GM10266 (cell line): ENCODE results near the gene NME7.
"Not testable (repeated sequence)": the region's sequence is repeated elsewhere in the genome, so short reads cannot be mapped to it uniquely, and the experiment has no call there.

Experiments used
- DNase-seq: peaks from one replicate; pipeline ENCODE4 v3.0.0; 2012; ENCODE audit errors: extremely low spot score
- TF ChIP-seq, protein P1 (sequence below): IDR thresholded peaks from 2 replicates; pipeline ENCODE4 v1.5.1; 2012; ENCODE audit warnings: mild to moderate bottlenecking, low read depth; ENCODE audit not compliant: control insufficient read depth, insufficient read depth; ENCODE audit errors: missing control alignments

NME7 gene

DNA sequence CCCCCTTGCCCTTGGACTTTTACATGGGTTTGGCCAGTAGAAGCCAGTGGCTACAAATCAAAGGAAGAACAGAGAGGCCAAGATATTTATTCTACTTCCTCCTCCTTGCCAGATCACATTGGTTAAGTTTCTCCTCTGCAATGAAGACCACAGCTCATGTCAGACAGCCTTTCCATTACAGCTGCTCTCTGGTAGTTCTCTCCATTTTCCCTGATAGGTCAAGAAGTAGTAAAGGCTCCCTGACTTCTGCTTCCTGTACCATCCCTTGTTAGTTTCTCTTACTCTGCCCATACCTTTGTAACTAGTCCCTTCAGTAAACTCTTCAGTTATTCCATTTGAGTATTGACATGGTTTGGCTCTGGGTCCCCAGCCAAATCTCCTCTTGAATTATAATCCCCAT lies 27.8 kb downstream of the NME7 start:
- no peak for DNase-seq
- TF ChIP-seq, protein P1, sequence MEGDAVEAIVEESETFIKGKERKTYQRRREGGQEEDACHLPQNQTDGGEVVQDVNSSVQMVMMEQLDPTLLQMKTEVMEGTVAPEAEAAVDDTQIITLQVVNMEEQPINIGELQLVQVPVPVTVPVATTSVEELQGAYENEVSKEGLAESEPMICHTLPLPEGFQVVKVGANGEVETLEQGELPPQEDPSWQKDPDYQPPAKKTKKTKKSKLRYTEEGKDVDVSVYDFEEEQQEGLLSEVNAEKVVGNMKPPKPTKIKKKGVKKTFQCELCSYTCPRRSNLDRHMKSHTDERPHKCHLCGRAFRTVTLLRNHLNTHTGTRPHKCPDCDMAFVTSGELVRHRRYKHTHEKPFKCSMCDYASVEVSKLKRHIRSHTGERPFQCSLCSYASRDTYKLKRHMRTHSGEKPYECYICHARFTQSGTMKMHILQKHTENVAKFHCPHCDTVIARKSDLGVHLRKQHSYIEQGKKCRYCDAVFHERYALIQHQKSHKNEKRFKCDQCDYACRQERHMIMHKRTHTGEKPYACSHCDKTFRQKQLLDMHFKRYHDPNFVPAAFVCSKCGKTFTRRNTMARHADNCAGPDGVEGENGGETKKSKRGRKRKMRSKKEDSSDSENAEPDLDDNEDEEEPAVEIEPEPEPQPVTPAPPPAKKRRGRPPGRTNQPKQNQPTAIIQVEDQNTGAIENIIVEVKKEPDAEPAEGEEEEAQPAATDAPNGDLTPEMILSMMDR, result no peak

DNA sequence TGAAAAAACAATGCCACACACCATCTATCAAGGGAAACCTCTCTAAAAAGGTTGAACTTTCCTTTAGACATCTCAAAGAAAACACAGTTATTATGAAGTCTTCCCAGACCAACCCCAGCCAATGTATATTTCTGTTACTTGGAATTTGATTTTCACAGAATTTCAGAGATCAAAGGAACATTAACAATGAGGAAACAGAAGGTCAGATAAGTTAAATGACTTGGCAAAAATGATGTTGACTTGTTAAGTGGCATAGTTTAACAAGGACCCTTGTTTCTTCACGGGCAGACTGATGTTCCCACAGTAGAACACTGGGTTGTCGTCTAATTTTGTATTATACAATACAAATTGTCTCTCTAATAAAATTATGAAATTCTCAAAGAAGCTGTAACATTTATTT lies 29.0 kb downstream of the NME7 start:
- TF ChIP-seq, protein P1, result no peak
- no peak for DNase-seq

DNA sequence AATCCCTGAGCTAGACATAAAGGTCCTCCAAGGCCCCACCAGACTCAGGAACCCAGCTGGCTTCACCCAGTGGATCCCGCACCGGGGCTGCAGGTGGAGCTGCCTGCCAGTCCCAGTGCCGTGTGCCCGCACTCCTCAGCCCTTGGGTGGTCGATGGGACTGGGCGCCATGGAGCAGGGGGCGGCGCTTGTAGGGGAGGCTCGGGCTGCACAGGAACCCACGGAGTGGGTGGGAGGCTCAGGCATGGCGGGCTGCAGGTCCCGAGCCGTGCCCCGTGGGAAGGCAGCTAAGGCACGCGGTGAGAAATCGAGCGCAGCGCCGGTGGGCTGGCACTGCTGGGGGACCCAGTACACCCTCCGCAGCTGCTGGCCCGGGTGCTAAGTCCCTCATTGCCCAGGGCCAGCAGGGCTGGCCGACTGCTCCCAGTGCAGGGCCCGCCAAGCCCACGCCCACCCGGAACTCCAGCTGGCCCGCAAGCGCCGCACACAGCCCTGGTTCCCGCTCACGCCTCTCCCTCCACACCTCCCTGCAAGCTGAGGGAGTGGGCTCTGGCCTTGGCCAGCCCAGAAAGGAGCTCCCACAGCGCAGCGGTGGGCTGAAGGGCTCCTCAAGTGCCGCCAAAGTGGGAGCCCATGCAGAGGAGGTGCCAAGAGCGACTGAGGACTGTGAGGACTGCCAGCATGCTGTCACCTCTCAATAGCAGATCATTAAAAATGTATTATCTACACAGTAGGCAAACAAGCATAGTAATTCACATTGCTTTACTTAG lies 30.5 kb downstream of the NME7 start:
- DNase-seq, result not testable (repeated sequence)

DNA sequence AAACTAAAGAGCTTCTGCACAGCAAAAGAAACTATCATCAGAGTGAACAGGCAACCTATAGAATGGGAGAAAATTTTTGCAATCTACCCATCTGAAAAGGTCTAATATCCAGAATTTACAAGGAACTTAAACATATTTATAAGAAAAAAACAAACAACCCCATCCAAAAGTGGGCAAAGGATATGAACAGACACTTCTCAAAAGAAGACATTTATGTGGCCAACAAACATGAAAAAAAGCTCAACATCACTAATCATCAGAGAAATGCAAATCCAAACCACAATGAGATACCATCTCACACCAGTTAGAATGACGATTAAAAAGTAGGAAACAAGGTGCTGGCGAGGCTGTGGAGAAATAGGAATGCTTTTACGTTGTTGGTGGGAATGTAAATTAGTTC lies 32.9 kb downstream of the NME7 start:
- DNase-seq, result not testable (repeated sequence)

DNA sequence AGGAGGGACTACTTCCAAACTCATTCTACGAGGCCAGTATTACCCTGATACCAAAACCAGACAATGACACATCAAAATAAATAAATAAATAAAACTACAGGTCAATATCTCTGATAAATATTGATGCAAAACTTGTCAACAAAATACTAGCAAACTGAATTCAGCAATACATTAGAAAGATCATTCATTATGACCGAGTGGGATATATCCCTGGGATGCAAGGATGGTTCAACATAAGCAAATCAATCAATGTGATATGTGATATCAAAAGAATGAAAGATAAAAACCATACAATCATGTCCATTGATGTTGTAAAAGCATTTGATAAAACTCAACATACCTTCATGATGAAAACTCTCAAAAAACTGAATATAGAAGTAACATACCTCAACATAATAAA lies 36.7 kb downstream of the NME7 start:
- no peak for DNase-seq
- TF ChIP-seq, protein P1, result no peak

DNA sequence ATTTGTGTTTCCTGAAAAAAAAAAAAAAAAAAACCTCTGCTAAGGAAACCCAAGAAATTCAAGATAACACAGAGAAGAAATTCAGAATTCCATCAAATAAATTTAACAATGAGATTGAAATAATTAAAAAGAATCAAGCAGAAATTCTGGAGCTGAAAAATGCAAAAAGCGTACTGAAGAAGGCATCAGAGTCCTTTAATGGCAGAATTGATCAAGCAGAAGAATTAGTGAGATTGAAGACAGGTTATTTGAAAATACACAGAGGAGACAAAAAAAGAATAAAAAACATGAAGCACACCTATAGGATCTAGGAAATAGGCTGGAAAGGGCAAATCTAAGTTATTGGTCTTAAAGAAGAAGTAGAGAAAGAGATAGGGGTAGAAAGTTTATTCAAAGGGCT lies 38.2 kb downstream of the NME7 start:
- DNase-seq, result no peak
- TF ChIP-seq, protein P1, result no peak

DNA sequence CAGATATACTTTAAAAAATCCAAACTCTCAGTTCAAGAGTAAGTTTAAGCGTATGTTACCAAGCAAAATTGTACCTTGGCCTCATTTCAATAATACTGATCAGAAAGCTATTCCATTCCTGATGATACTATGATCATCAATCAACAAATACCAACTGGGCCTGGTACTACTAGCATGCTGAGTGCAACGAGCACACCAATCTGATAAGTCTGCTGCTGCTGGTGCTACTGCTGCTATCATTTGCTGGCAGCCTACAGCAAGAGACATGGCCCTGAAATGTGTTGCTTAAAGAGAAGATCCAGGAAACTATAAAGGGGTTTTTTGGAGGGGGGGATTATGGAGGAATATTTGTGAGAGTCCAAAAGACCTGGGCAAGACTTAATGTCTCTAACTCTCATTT lies 39.7 kb downstream of the NME7 start:
- no peak for DNase-seq

DNA sequence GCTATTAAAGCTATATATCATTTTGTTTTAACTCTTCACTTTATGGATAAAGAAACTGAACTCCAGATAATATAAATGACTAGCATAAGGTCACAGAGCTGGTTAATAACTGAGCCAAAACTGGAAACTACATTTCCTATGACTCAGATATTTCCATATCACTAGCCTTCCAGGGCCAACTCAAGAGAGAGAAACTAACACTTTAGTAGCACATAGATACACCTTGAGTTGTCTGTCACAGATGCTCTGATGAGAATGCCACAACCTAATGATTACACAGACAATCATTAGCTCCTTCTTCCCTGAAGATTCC lies 40.7 kb downstream of the NME7 start:
- no peak for DNase-seq
- TF ChIP-seq, protein P1, result no peak

More for the DNA sequence above, 39.7 kb downstream of the NME7 start:
- TF ChIP-seq, protein P1, result no peak
